HEK293 (cell line): Measurements from ENCODE around the gene ASIC1.

Source experiments
- BCL11A ChIP-seq: fragments of 450-650 bp; formaldehyde crosslinking; IDR thresholded peaks from 2 replicates; pipeline ENCODE4 v1.5.1; 2016; ENCODE audit warnings: low read depth, missing biosample characterization, missing genetic modification characterization
- GLI2 ChIP-seq: fragments of 450-650 bp; formaldehyde crosslinking; IDR thresholded peaks from 2 replicates; pipeline ENCODE4; 2017; ENCODE audit warnings: missing biosample characterization, missing genetic modification characterization, low read depth, borderline replicate concordance
- GLIS1 ChIP-seq: fragments of 450-650 bp; formaldehyde crosslinking; IDR thresholded peaks from 2 replicates; pipeline ENCODE4 v1.5.1; 2016; ENCODE audit warnings: missing biosample characterization, missing genetic modification characterization
- GLIS2 ChIP-seq: fragments of 450-650 bp; formaldehyde crosslinking; IDR thresholded peaks from 2 replicates; pipeline ENCODE4 v1.5.1; 2016; ENCODE audit warnings: missing biosample characterization, missing genetic modification characterization
- KLF9 ChIP-seq: fragments of 450-650 bp; formaldehyde crosslinking; IDR thresholded peaks from 2 replicates; pipeline ENCODE4 v1.5.1; 2016; ENCODE audit warnings: missing biosample characterization, missing genetic modification characterization, low read depth
- PRDM1 ChIP-seq: fragments of 450-650 bp; formaldehyde crosslinking; IDR thresholded peaks from 2 replicates; pipeline ENCODE4; 2016; ENCODE audit warnings: missing biosample characterization, missing genetic modification characterization
- SCRT1 ChIP-seq: fragments of 450-650 bp; formaldehyde crosslinking; IDR thresholded peaks from 2 replicates; pipeline ENCODE4 v1.5.1; 2016; ENCODE audit warnings: missing biosample characterization, missing genetic modification characterization, borderline replicate concordance
- WT1 ChIP-seq: fragments of 450-650 bp; formaldehyde crosslinking; IDR thresholded peaks from 2 replicates; pipeline ENCODE4 v1.5.1; 2016; ENCODE audit warnings: missing biosample characterization, missing genetic modification characterization
- ZBTB21 ChIP-seq: fragments of 450-650 bp; formaldehyde crosslinking; IDR thresholded peaks from 2 replicates; pipeline ENCODE4 v1.5.1; 2017; ENCODE audit warnings: missing biosample characterization, missing genetic modification characterization
- ZEB2 ChIP-seq: fragments of 450-650 bp; formaldehyde crosslinking; IDR thresholded peaks from 2 replicates; pipeline ENCODE4 v1.5.1; 2016; ENCODE audit warnings: missing biosample characterization, missing genetic modification characterization
- ZIC2 ChIP-seq: fragments of 450-650 bp; formaldehyde crosslinking; IDR thresholded peaks from 2 replicates; pipeline ENCODE4 v1.5.1; 2016; ENCODE audit warnings: missing biosample characterization, missing genetic modification characterization
- ZNF112 ChIP-seq: fragments of 450-650 bp; formaldehyde crosslinking; IDR thresholded peaks from 2 replicates; pipeline ENCODE4 v1.5.0; 2017; ENCODE audit warnings: missing biosample characterization, missing genetic modification characterization
- ZNF121 ChIP-seq: fragments of 450-650 bp; formaldehyde crosslinking; IDR thresholded peaks from 2 replicates; pipeline ENCODE4 v1.5.1; 2016; ENCODE audit warnings: missing biosample characterization, missing genetic modification characterization
- ZNF132 ChIP-seq: fragments of 450-650 bp; formaldehyde crosslinking; IDR thresholded peaks from 2 replicates; pipeline ENCODE4 v1.5.1; 2017; ENCODE audit warnings: missing biosample characterization, missing genetic modification characterization, borderline replicate concordance
- ZNF138 ChIP-seq: fragments of 450-650 bp; formaldehyde crosslinking; IDR thresholded peaks from 2 replicates; pipeline ENCODE4 v1.5.1; 2016; ENCODE audit warnings: missing biosample characterization, missing genetic modification characterization, borderline replicate concordance
- ZNF221 ChIP-seq: fragments of 450-650 bp; formaldehyde crosslinking; IDR thresholded peaks from 2 replicates; pipeline ENCODE4 v1.5.1; 2017; ENCODE audit warnings: missing biosample characterization, missing genetic modification characterization, borderline replicate concordance
- ZNF280C ChIP-seq: fragments of 450-650 bp; formaldehyde crosslinking; IDR thresholded peaks from 2 replicates; pipeline ENCODE4 v1.5.1; 2016; ENCODE audit warnings: missing biosample characterization, missing genetic modification characterization
- ZNF302 ChIP-seq: fragments of 450-650 bp; formaldehyde crosslinking; IDR thresholded peaks from 2 replicates; pipeline ENCODE4 v1.5.1; 2016; ENCODE audit warnings: missing biosample characterization, missing genetic modification characterization, low read depth
- ZNF324 ChIP-seq: fragments of 450-650 bp; formaldehyde crosslinking; IDR thresholded peaks from 2 replicates; pipeline ENCODE4 v1.5.1; 2016; ENCODE audit warnings: missing biosample characterization, missing genetic modification characterization
- ZNF335 ChIP-seq: fragments of 450-650 bp; formaldehyde crosslinking; conservative IDR thresholded peaks from 2 replicates; pipeline ENCODE4 v1.5.1; 2016; ENCODE audit warnings: missing biosample characterization, missing genetic modification characterization
- ZNF391 ChIP-seq: fragments of 450-650 bp; formaldehyde crosslinking; IDR thresholded peaks from 2 replicates; pipeline ENCODE4 v1.5.1; 2016; ENCODE audit warnings: low read depth, missing biosample characterization, missing genetic modification characterization, borderline replicate concordance
- ZNF473 ChIP-seq: fragments of 450-650 bp; formaldehyde crosslinking; IDR thresholded peaks from 2 replicates; pipeline ENCODE4 v1.5.1; 2017; ENCODE audit warnings: missing biosample characterization, missing genetic modification characterization
- ZNF513 ChIP-seq: fragments of 450-650 bp; IDR thresholded peaks from 2 replicates; pipeline ENCODE4 v1.5.1; 2018; ENCODE audit warnings: missing biosample characterization, missing genetic modification characterization
- ZNF514 ChIP-seq: fragments of 450-650 bp; formaldehyde crosslinking; IDR thresholded peaks from 2 replicates; pipeline ENCODE4 v1.5.1; 2016; ENCODE audit warnings: missing biosample characterization, missing genetic modification characterization
- ZNF561 ChIP-seq: fragments of 450-650 bp; IDR thresholded peaks from 2 replicates; pipeline ENCODE4 v1.5.1; 2018; ENCODE audit warnings: missing biosample characterization, missing genetic modification characterization, borderline replicate concordance
- ZNF580 ChIP-seq: fragments of 450-650 bp; formaldehyde crosslinking; IDR thresholded peaks from 2 replicates; pipeline ENCODE4 v1.5.1; 2016; ENCODE audit warnings: missing biosample characterization, missing genetic modification characterization
- ZNF654 ChIP-seq: fragments of 450-650 bp; formaldehyde crosslinking; IDR thresholded peaks from 2 replicates; pipeline ENCODE4 v1.5.1; 2016; ENCODE audit warnings: low read depth, missing biosample characterization, missing genetic modification characterization
- ZNF660 ChIP-seq: fragments of 450-650 bp; IDR thresholded peaks from 2 replicates; pipeline ENCODE4 v1.5.1; 2018; ENCODE audit warnings: missing biosample characterization, mild to moderate bottlenecking, missing genetic modification characterization
- ZNF664 ChIP-seq: fragments of 450-650 bp; formaldehyde crosslinking; IDR thresholded peaks from 2 replicates; pipeline ENCODE4 v1.5.1; 2016; ENCODE audit warnings: missing biosample characterization, missing genetic modification characterization
- ZNF768 ChIP-seq: fragments of 450-650 bp; formaldehyde crosslinking; IDR thresholded peaks from 2 replicates; pipeline ENCODE4 v1.5.1; 2018; ENCODE audit warnings: missing biosample characterization, mild to moderate bottlenecking, missing genetic modification characterization
- ZNF776 ChIP-seq: fragments of 450-650 bp; formaldehyde crosslinking; IDR thresholded peaks from 2 replicates; pipeline ENCODE4 v1.5.0; 2017; ENCODE audit warnings: missing biosample characterization, missing genetic modification characterization, borderline replicate concordance
- ZNF777 ChIP-seq: fragments of 450-650 bp; formaldehyde crosslinking; IDR thresholded peaks from 2 replicates; pipeline ENCODE4 v1.5.1; 2017; ENCODE audit warnings: missing biosample characterization, missing genetic modification characterization, borderline replicate concordance
- ZNF785 ChIP-seq: fragments of 450-650 bp; formaldehyde crosslinking; IDR thresholded peaks from 2 replicates; pipeline ENCODE4 v1.5.1; 2016; ENCODE audit warnings: missing biosample characterization, missing genetic modification characterization
- ZNF837 ChIP-seq: fragments of 450-650 bp; formaldehyde crosslinking; IDR thresholded peaks from 2 replicates; pipeline ENCODE4 v1.5.1; 2016; ENCODE audit warnings: missing biosample characterization, missing genetic modification characterization
- ZSCAN18 ChIP-seq: fragments of 450-650 bp; formaldehyde crosslinking; IDR thresholded peaks from 2 replicates; pipeline ENCODE4 v1.5.1; 2016; ENCODE audit warnings: missing biosample characterization, missing genetic modification characterization

The ASIC1 gene

GRCh38 chr12:50057000-50057841 is at the start of gene ASIC1 (continued):
- TF ChIP-seq ZSCAN18 (tag by site-specific recombination) (no peak), ZNF302 (tag by site-specific recombination) (no peak), ZNF391 (tag by site-specific recombination) (peak; percentile 61; the same call in 1 of the 2 replicates), GLIS2 (peak; percentile 95), GLIS1 (tag by site-specific recombination) (peak; percentile 67), ZNF664 (no peak), ZNF514 (tag by site-specific recombination) (no peak), ZNF837 (tag by site-specific recombination) (no peak), ZNF776 (no peak), ZNF473 (no peak), WT1 (tag by site-specific recombination) (peak; percentile 33; the same call in 1 of the 2 replicates), ZNF335 (tag by site-specific recombination) (peak; percentile 88), ZNF324 (tag by site-specific recombination) (peak; percentile 80; the same call in 1 of the 2 replicates), BCL11A (0 out of 2 replicates have a peak, but pooled peaks have one; percentile 25), ZNF280C (tag by site-specific recombination) (no peak), ZIC2 (tag by site-specific recombination) (peak; percentile 37; the same call in 1 of the 2 replicates), ZEB2 (tag by site-specific recombination) (no peak; the same call in none of the 2 replicates), PRDM1 (tag by site-specific recombination) (no peak), KLF9 (peak; percentile 91), ZBTB21 (no peak), SCRT1 (tag by site-specific recombination) (peak; percentile 95), ZNF221 (no peak), ZNF660 (tag by site-specific recombination) (peak; percentile 80; the same call in 1 of the 2 replicates), ZNF513 (no peak), ZNF132 (tag by site-specific recombination) (no peak), ZNF654 (tag by site-specific recombination) (no peak), ZNF777 (tag by site-specific recombination) (peak; percentile 73), ZNF138 (tag by site-specific recombination) (no peak), ZNF768 (no peak), ZNF112 (tag by site-specific recombination) (no peak), ZNF580 (peak; percentile 13; the same call in 1 of the 2 replicates), ZNF785 (0 out of 2 replicates have a peak, but pooled peaks have one; percentile 54), ZNF121 (tag by site-specific recombination) (no peak), GLI2 (tag by site-specific recombination) (no peak), ZNF561 (tag by site-specific recombination) (peak; percentile 93; the same call in 1 of the 2 replicates)
